Measurements from ENCODE around the gene SNAPC4.

- TF ChIP-seq CTCF (IDR thresholded peaks at IDR 0.05), result no peak
- TF ChIP-seq POLR2A (IDR thresholded peaks at IDR 0.05), result no peak
- TF ChIP-seq EP300 (IDR thresholded peaks at IDR 0.05), result no peak
Measured at GRCh38 chr9:136429075-136429628, 29.2 kb upstream of the SNAPC4 start.

All from ovary (tissue), 3 donors.